Kidney (tissue), 14 donors: ENCODE results near the gene POU2F2. TPM values are rescaled to one million over a fixed set of nuclear protein-coding genes. Genes with fewer than 3 reads are reported as not detected.

Source experiments
- DNase-seq, 5 donors: peaks; one replicate each; pipeline ENCODE4 v3.0.0-alpha.2; 2013 to 2020
- FAIRE-seq: peaks from 2 replicates; lab custom pipeline; 2012; peaks lifted over from hg19 to GRCh38; lab: Jason Lieb, UNC
- H3K27ac ChIP-seq, 2 donors: one replicate each; pipeline ENCODE4 v1.7.0; 2013; ENCODE audit warnings: low read depth in 2 of 2, low read length in 2 of 2, inconsistent platforms in 1 of 2
- H3K27me3 ChIP-seq: one replicate; pipeline ENCODE4 v1.7.1; 2013; ENCODE audit warnings: low read length, inconsistent platforms; ENCODE audit not compliant: control insufficient read depth, insufficient read depth
- H3K36me3 ChIP-seq, 3 donors: one replicate each; pipeline versions ENCODE4 v1.7.0 to v1.7.1; 2013; ENCODE audit warnings: low read length in 3 of 3, control low read depth in 1 of 3, inconsistent platforms in 1 of 3; ENCODE audit not compliant: insufficient read depth in 3 of 3, control insufficient read depth in 2 of 3
- H3K4me1 ChIP-seq, 3 donors: one replicate each; pipeline versions ENCODE4 v1.7.0 to v1.7.1; 2013; ENCODE audit warnings: low read length in 3 of 3, inconsistent platforms in 1 of 3, low read depth in 1 of 3; ENCODE audit not compliant: control insufficient read depth in 2 of 3, insufficient read depth in 2 of 3
- H3K4me3 ChIP-seq, 3 donors: one replicate each; pipeline versions ENCODE4 v1.7.0 to v1.8.1; 2013; ENCODE audit warnings: low read length in 3 of 3, control low read depth in 1 of 3, inconsistent platforms in 1 of 3
- H3K9ac ChIP-seq, 3 donors: one replicate each; pipeline versions ENCODE4 v1.7.0 to v1.7.1; 2013; ENCODE audit warnings: low read length in 3 of 3, control low read depth in 1 of 3, inconsistent platforms in 1 of 3
- H3K9me3 ChIP-seq, 3 donors: one replicate each; pipeline versions ENCODE4 v1.7.0 to v1.7.1; 2013; ENCODE audit warnings: low read length in 3 of 3, control low read depth in 1 of 3, inconsistent platforms in 1 of 3; ENCODE audit not compliant: control insufficient read depth in 2 of 3, insufficient read depth in 1 of 3
- CTCF ChIP-seq: IDR thresholded peaks from 3 replicates; pipeline ENCODE4 v1.5.1; 2012; ENCODE audit warnings: mild to moderate bottlenecking, moderate library complexity, borderline replicate concordance; ENCODE audit not compliant: insufficient read depth; ENCODE audit errors: extremely low read depth
- intact Hi-C: fragments of 100-400 bp; cut with DNase I; formaldehyde crosslinking; loops from one replicate; pipeline ENCODE4 v1.11.1; 2022
- polyA plus RNA-seq: library from polyadenylated mRNA; stranded (reverse); fragments of 350-450 nt; fragmentation: Illumina TruSeq; extraction: RNeasy Lipid Tissue Mini Kit (QIAGEN cat#74804); gene quantifications from one replicate; pipeline ENCODE4 v1.2.3, GENCODE V29; 2014; ENCODE audit warnings: low read depth, low replicate concordance; ENCODE audit not compliant: insufficient read depth
- total RNA-seq: library from RNA; stranded (reverse); fragmentation: NEBNext Ultra II Directional; extraction: Animal tissue kit (Norgen Biotek cat#: 25700); gene quantifications from one replicate; pipeline ENCODE4 v1.2.1, GENCODE V29; 2021
- donor health status: control.
- donor health status: control.
- donor health status: control.
- donor health status: control.
- donor health status: control.
- donor health status: DM: yes; HTN: yes; CAD: no.
- donor health status: Normal renal cell carcinoma (clear cell type).

POU2F2 gene
- total and polyA plus RNA-seq, 2 donors from 2014 or later: 1.3 to 9.8 TPM

GRCh38 chr19:42161616-42162263 lies 29.5 kb upstream of the POU2F2 start:
- intact Hi-C loops: no loop called here
- Histone ChIP-seq H3K4me3 (no peak overlapping the region), H3K36me3 (no peaks in the 10 kb centered on the region), H3K4me1 (no peaks in the 10 kb centered on the region), H3K9me3 (no peaks in the 10 kb centered on the region), H3K27ac (no peak overlapping the region), H3K27me3 (no peaks in the 10 kb centered on the region), H3K9ac (no peak overlapping the region)
- TF ChIP-seq CTCF: no peak
- no peak for DNase-seq
- no peak for FAIRE-seq

GRCh38 chr19:42159942-42160341 lies 27.7 kb upstream of the POU2F2 start:
- H3K36me3 ChIP-seq: no peaks in the 10 kb centered on the region
- no peaks in the 10 kb centered on the region for H3K27me3 ChIP-seq
- DNase-seq (no peak), FAIRE-seq (no peak)
- intact Hi-C loops: no loop called here
- no peaks in the 10 kb centered on the region for H3K4me1 ChIP-seq
- no peak overlapping the region for H3K27ac ChIP-seq
- H3K9ac ChIP-seq: no peak overlapping the region
- no peak overlapping the region for H3K4me3 ChIP-seq
- H3K9me3 ChIP-seq: no peaks in the 10 kb centered on the region
- no peak for TF ChIP-seq CTCF

- H3K9ac ChIP-seq: no peak overlapping the region
- no peak overlapping the region for H3K27ac ChIP-seq
- no peaks in the 10 kb centered on the region for H3K4me1 ChIP-seq
- no peak for FAIRE-seq
- no peak for DNase-seq
- intact Hi-C loops: no loop called here
- H3K27me3 ChIP-seq: no peaks in the 10 kb centered on the region
- H3K9me3 ChIP-seq: no peaks in the 10 kb centered on the region
- no peaks in the 10 kb centered on the region for H3K36me3 ChIP-seq
- no peak for TF ChIP-seq CTCF
- H3K4me3 ChIP-seq: no peak overlapping the region
Observed at GRCh38 chr19:42158926-42159325, 26.7 kb upstream of the POU2F2 start.

- no peak for FAIRE-seq
- peaks cover 2% of the 10 kb centered on the region for H3K27me3 ChIP-seq
- no peak for TF ChIP-seq CTCF
- intact Hi-C loops: no loop called here
- no peak overlapping the region for H3K27ac ChIP-seq
- H3K9me3 ChIP-seq: no peaks in the 10 kb centered on the region
- H3K36me3 ChIP-seq: no peaks in the 10 kb centered on the region
- no peak overlapping the region for H3K9ac ChIP-seq
- no peak overlapping the region for H3K4me3 ChIP-seq
- DNase-seq: no peak
- H3K4me1 ChIP-seq: no peaks in the 10 kb centered on the region
Observed at GRCh38 chr19:42156571-42156970, 24.3 kb upstream of the POU2F2 start.
